Measurements from ENCODE around the gene BMAL1. TPM values are rescaled to one million over a fixed set of nuclear protein-coding genes. Genes with fewer than 3 reads are reported as not detected.

The BMAL1 gene
- total and polyA plus RNA-seq, 5 experiments from 2014 or later, result 9.6 to 93.8 (median 14.0) TPM

DNA sequence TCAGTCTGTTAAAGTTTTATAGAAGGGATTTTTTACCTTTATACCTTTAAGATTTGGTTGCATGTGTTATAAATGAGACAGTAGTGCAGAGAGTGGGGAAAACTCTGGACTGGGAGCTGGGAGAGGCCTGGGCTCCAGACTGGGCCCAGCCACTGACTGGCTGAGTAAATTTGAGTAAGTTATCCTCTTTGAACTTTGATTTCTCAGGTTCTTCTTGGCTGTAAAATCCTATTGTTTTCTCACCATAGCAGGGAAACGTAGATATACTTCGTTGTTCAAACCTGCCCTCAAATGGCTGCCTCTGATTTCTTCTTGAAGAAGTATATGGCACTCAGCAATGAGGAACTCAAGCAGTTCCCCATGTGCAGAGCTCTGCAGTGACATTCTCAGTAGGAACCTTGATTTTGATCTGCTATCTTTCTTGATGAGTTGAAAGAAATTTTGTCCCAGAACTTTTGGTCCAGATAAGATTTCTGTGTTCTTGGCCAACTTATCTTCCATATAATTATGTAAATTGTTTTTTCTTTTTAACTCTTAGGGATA is 8.8 kb downstream of the BMAL1 start:
- ATAC-seq (no peak), DNase-seq (no peak)
- H3K9me3 Mint-ChIP-seq, result no peaks in the 10 kb centered on the region
- H3K36me3 Mint-ChIP-seq, result peaks cover 0 to 10% (median 0%) of the 10 kb centered on the region in 3 donors
- H3K4me3 Mint-ChIP-seq, result peak overlapping the region in 1 of 10 donors; percentile 1
- peak overlapping the region in 4 of 10 donors; percentile 9 to 49 (median 35) for H3K27ac Mint-ChIP-seq
- H3K27me3 Mint-ChIP-seq, result no peaks in the 10 kb centered on the region
- peaks cover 49 to 92% (median 86%) of the 10 kb centered on the region in 4 donors for H3K4me1 Mint-ChIP-seq
- POLR2A ChIA-PET, result interaction anchor here (3.2 kb wide), 1 partner anchor 8 kb away, joined by 10 read pairs; no protein-coding TSS in a partner anchor

DNA sequence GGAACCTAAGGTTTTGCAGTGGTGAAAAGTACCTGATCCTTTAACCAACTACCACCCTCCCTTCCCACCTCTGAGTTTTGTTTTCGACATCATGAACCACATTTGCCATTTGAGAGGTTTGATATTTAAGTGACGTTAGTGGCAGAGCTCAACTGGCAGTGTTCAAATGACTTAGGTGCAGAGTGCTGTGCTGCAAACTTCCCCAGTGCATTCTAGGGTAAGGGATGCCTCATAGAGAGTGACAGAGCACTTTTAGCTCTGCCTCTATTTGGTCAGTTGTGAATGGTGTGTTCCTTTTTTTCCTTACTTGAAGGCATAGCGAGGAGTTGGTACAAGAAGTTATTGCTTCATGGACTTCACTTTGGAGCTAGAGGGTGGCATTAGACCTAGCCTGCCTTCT is 9.4 kb downstream of the BMAL1 start:
- Mint-ChIP-seq H3K4me1 (peaks cover 45 to 89% (median 83%) of the 10 kb centered on the region in 4 donors), H3K4me3 (peak overlapping the region in 4 of 10 donors; percentile 15 to 28 (median 18)), H3K27ac (peak overlapping the region in 4 of 10 donors; percentile 5 to 49 (median 24))

DNA sequence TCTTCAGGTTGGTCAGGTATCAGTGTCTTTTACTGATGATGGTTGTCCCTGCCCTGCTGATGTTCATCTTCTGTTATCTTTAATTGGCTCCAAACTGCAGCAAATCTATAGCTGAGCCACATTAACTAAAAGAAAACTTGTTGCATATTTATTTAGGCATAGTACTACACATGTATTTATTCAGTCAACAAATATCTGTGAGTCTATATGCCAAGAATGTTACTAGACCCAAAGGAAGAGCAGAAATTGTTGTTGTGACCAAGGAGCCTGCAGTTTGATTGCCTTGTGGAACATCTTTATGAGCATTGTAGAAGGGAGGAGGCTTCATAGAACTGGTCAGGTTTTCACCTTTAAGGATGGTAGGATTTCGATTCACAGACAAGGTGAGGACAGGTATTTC is 10.1 kb downstream of the BMAL1 start:
- Mint-ChIP-seq H3K9me3 (no peaks in the 10 kb centered on the region), H3K4me1 (peaks cover 40 to 86% (median 79%) of the 10 kb centered on the region in 4 donors), H3K4me3 (peak overlapping the region in 1 of 10 donors; percentile 8), H3K27ac (peak overlapping the region in 2 of 10 donors; percentile 9 to 76), H3K36me3 (peaks cover 0 to 11% (median 0%) of the 10 kb centered on the region in 3 donors), H3K27me3 (no peaks in the 10 kb centered on the region)
- POLR2A ChIA-PET, result interaction anchor here (3.2 kb wide), 1 partner anchor 9 kb away, joined by 10 read pairs; no protein-coding TSS in a partner anchor
- DNase-seq (no peak), ATAC-seq (no peak)

More for the DNA sequence above, 9.4 kb downstream of the BMAL1 start:
- peak; percentile 81 to 87 for ATAC-seq
- POLR2A ChIA-PET, result interaction anchor here (3.2 kb wide), 1 partner anchor 8 kb away, joined by 10 read pairs; no protein-coding TSS in a partner anchor
- Mint-ChIP-seq H3K27me3 (no peaks in the 10 kb centered on the region), H3K9me3 (no peaks in the 10 kb centered on the region), H3K36me3 (peaks cover 0 to 11% (median 0%) of the 10 kb centered on the region in 3 donors)
- peak in 2 of 10 donors; percentile 14 to 45 for DNase-seq

DNA sequence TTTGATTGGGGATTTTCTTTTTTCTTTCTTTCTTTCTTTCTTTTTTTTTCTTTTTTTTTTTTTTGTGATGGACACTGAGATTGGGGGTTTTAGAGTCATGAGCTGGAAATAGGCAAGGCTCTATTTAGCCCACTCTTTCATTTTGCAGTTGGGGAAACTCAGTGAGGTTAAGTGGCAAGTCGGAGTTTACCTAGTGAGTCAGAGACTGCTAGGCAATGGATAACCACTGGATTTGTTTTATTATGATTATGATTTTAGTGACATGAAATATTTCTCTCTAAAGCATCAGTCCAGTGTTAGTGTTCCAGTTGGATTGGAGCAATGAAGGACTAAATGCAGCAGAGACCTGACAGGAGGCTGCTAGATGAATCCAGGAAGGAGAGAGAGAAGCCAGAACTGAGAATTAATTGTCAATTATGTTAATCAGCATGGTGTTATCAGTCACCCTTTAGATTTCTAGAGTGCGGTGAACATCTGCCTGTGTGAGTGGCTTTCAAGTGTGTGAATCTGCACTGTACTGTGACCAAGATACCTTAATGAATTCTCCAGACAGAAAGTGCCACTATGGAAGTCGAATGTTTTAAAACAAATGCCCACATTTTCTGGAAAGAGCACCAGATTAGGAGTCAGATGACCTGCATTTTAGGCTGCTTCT is 10.9 kb downstream of the BMAL1 start:
- Mint-ChIP-seq H3K36me3 (peaks cover 0 to 11% (median 0%) of the 10 kb centered on the region in 3 donors), H3K4me3 (peak overlapping the region in 1 of 10 donors; percentile 37), H3K9me3 (no peaks in the 10 kb centered on the region), H3K27me3 (no peaks in the 10 kb centered on the region), H3K27ac (peak overlapping the region in 1 of 10 donors; percentile 43), H3K4me1 (peaks cover 38 to 86% (median 79%) of the 10 kb centered on the region in 4 donors)
- POLR2A ChIA-PET, result interaction anchor here (3.2 kb wide), 1 partner anchor 10 kb away, joined by 10 read pairs; no protein-coding TSS in a partner anchor
- DNase-seq (no peak), ATAC-seq (no peak)

DNA sequence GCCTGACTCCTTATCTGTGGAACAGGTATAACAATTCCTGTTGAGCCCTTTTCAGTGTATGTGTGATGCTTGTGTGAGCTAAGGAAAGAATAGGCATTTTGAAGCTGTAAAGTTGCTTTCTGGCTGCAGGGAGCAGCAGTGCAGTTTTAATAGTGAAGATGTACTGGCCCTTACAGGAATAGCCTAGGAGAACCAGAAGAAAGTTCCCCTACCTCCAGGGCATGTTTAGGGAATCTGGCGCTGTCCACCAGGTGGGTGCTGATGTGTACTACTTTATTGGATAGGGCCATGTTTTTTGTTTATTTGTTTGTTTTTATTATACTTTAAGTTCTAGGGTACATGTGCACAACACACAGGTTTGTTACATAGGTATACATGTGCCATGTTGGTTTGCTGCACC is 11.5 kb downstream of the BMAL1 start:
- POLR2A ChIA-PET, result interaction anchor here (3.2 kb wide), 1 partner anchor 10 kb away, joined by 10 read pairs; no protein-coding TSS in a partner anchor
- ATAC-seq, result no peak
- peaks cover 36 to 88% (median 79%) of the 10 kb centered on the region in 4 donors for H3K4me1 Mint-ChIP-seq
- no peaks in the 10 kb centered on the region for H3K27me3 Mint-ChIP-seq
- no peak overlapping the region for H3K27ac Mint-ChIP-seq
- peaks cover 0 to 11% (median 0%) of the 10 kb centered on the region in 3 donors for H3K36me3 Mint-ChIP-seq
- H3K4me3 Mint-ChIP-seq, result no peak overlapping the region
- no peaks in the 10 kb centered on the region for H3K9me3 Mint-ChIP-seq
- DNase-seq, result no peak

DNA sequence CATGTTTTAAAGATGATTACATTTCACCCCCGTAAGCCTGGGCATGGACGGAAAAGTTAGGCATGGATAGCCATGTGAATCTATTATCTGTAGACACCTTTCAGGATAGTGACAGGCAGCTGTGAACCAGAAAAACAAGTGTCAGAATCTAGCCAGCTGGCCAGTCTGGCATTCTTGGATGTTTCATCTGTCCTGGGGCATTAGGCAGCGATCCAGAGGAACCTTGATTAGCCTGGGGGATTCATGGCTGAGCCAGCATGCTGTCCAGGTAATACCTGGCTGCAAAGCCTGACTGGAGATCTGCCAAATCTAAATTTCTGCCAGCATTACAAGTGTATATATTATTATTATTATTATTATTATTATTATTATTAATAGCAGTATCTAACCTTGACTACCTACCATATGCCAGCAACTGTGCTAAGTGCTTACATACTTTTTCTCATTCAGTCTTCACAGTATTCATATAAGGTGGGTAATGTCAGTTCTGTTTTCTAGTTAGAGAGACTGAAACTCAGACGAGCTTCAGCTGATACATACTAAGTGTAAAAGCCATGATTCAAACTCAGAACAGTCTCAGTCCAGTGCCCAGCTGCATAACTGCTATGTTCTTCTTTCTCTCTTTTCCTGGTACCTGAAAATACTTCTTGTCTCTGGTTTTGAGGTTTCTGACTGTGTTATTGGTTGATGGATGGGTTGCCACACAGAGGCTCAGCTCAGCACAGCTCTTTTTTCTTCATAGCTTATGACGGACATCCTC is 12.8 kb downstream of the BMAL1 start:
- H3K36me3 Mint-ChIP-seq, result peaks cover 0 to 5% (median 0%) of the 10 kb centered on the region in 3 donors
- peak overlapping the region in 2 of 10 donors; percentile 1 to 31 for H3K4me3 Mint-ChIP-seq

DNA sequence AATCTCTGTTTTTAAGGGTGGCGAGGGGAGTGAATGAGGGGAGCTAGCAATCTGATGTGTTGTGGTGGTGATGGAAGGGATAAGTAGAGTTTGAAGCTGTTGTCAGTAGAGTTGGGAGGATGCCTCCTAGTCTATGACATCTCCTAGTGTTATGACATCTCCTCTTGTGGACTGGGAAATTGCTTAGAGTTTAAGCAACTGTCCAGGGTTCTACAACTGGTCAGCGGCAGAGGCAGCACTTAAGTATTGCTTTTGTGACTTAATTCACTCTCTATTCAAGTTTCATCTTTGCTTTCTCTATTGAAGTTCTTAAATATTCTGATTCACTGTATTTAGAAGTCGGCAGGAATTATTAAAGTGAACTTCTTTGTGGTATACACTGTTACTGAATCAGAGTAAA is 13.8 kb downstream of the BMAL1 start:
- no peak for DNase-seq
- POLR2A ChIA-PET, result no interaction called here
- no peaks in the 10 kb centered on the region for H3K9me3 Mint-ChIP-seq
- H3K4me3 Mint-ChIP-seq, result peak overlapping the region in 2 of 10 donors; percentile 6 to 46
- H3K27ac Mint-ChIP-seq, result peak overlapping the region in 1 of 10 donors; percentile 45
- H3K36me3 Mint-ChIP-seq, result peaks cover 0 to 5% (median 0%) of the 10 kb centered on the region in 3 donors
- no peaks in the 10 kb centered on the region for H3K27me3 Mint-ChIP-seq
- H3K4me1 Mint-ChIP-seq, result peaks cover 47 to 91% (median 84%) of the 10 kb centered on the region in 4 donors
- no peak for ATAC-seq

More for the DNA sequence above, 12.8 kb downstream of the BMAL1 start:
- Mint-ChIP-seq H3K9me3 (no peaks in the 10 kb centered on the region), H3K27me3 (no peaks in the 10 kb centered on the region), H3K27ac (no peak overlapping the region), H3K4me1 (peaks cover 37 to 88% (median 79%) of the 10 kb centered on the region in 4 donors)
- DNase-seq, result no peak
- ATAC-seq, result no peak
- POLR2A ChIA-PET, result no interaction called here

DNA sequence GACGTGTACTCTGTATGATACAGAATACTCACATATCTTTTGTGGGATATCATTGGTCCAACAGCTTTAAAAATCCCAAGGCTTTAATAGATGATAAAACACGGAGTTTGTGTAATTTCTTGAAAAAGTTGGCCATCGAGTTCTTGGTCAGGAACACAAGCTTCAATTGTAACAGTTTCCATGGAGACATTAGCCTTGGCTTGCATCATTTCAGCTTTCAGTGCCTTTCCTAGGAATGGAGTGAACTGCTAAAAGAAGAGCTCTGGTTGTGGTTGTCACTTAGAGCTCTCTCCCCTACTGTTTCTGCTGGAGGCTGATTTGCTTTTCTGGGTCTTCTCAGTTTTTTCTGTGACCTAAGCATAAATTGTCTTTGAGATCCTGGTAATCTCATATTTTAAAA is 14.2 kb downstream of the BMAL1 start:
- Mint-ChIP-seq H3K4me1 (peaks cover 51 to 91% (median 85%) of the 10 kb centered on the region in 4 donors), H3K4me3 (no peak overlapping the region), H3K27me3 (no peaks in the 10 kb centered on the region), H3K27ac (no peak overlapping the region), H3K9me3 (no peaks in the 10 kb centered on the region), H3K36me3 (peaks cover 0 to 5% (median 0%) of the 10 kb centered on the region in 3 donors)
- DNase-seq (no peak), ATAC-seq (no peak)
- POLR2A ChIA-PET, result no interaction called here

DNA sequence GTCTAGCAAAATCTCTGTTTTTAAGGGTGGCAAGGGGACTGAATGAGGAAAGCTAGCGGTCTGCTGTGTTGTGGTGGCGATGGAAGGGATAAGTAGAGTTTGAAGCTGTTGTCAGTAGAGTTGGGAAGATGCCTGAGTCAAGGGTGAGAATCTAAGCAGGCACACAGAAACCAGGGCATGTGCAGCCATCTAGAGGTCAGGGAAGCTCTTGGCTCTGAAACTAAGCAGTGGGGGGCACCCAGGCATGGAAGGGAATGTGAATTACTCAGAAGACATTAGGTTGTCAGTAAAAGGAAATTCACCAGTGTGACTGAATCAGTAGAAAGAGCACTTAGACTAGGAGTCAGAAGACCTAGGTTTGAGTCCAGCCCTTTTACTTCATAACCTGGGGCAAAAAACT is 15.4 kb downstream of the BMAL1 start:
- H3K27ac Mint-ChIP-seq, result peak overlapping the region in 3 of 10 donors; percentile 7 to 55 (median 21)
- no peaks in the 10 kb centered on the region for H3K27me3 Mint-ChIP-seq
- no peak for DNase-seq
- H3K4me1 Mint-ChIP-seq, result peaks cover 55 to 91% (median 84%) of the 10 kb centered on the region in 4 donors
- POLR2A ChIA-PET, result no interaction called here
- peaks cover 0 to 5% (median 0%) of the 10 kb centered on the region in 3 donors for H3K36me3 Mint-ChIP-seq
- no peak for ATAC-seq
- no peak overlapping the region for H3K4me3 Mint-ChIP-seq
- H3K9me3 Mint-ChIP-seq, result no peaks in the 10 kb centered on the region

DNA sequence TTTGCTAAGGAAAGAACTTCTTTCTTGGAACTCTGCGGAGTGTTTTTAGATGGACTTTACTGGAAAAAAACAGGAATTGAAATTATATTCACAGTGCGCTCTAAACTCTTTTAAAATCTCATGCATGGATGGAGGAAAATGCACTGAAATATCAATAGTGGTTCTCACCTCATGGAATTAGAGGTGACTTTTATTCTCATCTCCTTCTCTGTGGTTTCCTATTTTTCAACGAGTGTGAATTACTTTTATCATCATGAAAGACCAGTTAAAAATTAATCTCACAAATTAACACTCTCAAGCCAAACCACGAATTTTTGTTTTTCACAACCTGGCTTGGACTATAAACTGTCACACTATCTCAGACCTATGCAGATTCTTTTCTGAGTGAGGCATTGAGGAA is 16.6 kb downstream of the BMAL1 start:
- POLR2A ChIA-PET, result interaction anchor here (0.6 kb wide), 1 partner anchor 645 kb away, joined by 3 read pairs; no protein-coding TSS in a partner anchor
- H3K4me1 Mint-ChIP-seq, result peaks cover 61 to 90% (median 81%) of the 10 kb centered on the region in 4 donors
- H3K27ac Mint-ChIP-seq, result peak overlapping the region in 3 of 10 donors; percentile 15 to 60 (median 56)
- H3K9me3 Mint-ChIP-seq, result no peaks in the 10 kb centered on the region
- peak overlapping the region in 2 of 10 donors; percentile 3 for H3K4me3 Mint-ChIP-seq
- no peak for DNase-seq
- ATAC-seq, result no peak
- no peaks in the 10 kb centered on the region for H3K27me3 Mint-ChIP-seq
- H3K36me3 Mint-ChIP-seq, result peaks cover 0 to 5% (median 0%) of the 10 kb centered on the region in 3 donors

DNA sequence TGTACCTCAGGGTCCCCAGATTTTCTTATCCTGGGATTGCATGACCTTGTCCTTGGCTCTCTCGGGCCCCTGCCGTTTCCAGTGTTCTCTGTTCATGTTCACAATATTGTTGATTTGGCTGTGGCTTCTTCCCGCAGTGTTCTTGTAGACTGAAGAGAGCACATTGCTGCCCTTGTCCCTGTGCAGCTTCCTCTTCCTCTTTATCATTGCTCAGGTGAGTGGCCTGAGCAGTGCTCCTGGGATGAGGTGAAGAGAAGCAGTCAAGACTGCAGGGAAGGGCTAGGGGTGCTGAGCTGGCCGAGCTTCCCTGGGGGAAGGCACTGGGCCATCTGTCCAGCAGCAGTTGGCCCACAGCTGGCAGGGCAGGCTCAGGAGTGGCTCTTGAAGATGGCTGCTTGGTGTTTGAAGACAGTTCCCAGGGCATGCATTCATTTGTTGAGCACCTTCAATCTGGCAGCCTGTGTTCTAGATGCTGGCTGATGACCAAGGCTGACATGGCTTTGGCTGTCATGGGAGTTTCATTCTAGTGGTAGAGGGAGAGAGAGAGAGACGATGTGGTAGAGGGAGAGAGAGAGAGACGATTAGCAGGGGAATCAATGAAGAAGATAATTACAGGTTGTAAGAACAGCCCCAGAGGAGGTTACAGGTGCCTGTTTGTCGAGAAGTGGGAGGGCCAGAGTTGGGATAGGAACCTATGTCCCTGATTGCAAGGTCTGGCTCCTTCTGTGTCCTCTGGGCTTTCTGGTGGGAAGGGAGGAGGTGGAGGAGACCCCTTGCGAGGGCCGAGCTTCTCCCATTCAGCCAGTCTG is 17.4 kb downstream of the BMAL1 start:
- peaks cover 63 to 89% (median 81%) of the 10 kb centered on the region in 4 donors for H3K4me1 Mint-ChIP-seq
- H3K4me3 Mint-ChIP-seq, result peak overlapping the region in 9 of 10 donors; percentile 3 to 73 (median 26)
- H3K27me3 Mint-ChIP-seq, result peaks cover 0 to 2% (median 0%) of the 10 kb centered on the region in 5 donors
- H3K36me3 Mint-ChIP-seq, result peaks cover 0 to 3% (median 0%) of the 10 kb centered on the region in 3 donors
- peak overlapping the region in 3 of 10 donors; percentile 36 to 60 (median 42) for H3K27ac Mint-ChIP-seq
- DNase-seq (no peak), ATAC-seq (no peak)
- POLR2A ChIA-PET, result interaction anchor here (0.6 kb wide), 1 partner anchor 644 kb away, joined by 3 read pairs; no protein-coding TSS in a partner anchor
- H3K9me3 Mint-ChIP-seq, result no peaks in the 10 kb centered on the region

Data from naive thymus-derived CD8-positive, alpha-beta T cell (primary cell).